ENCODE measurements around the gene EIF4EBP2.

EIF4EBP2 gene

DNA sequence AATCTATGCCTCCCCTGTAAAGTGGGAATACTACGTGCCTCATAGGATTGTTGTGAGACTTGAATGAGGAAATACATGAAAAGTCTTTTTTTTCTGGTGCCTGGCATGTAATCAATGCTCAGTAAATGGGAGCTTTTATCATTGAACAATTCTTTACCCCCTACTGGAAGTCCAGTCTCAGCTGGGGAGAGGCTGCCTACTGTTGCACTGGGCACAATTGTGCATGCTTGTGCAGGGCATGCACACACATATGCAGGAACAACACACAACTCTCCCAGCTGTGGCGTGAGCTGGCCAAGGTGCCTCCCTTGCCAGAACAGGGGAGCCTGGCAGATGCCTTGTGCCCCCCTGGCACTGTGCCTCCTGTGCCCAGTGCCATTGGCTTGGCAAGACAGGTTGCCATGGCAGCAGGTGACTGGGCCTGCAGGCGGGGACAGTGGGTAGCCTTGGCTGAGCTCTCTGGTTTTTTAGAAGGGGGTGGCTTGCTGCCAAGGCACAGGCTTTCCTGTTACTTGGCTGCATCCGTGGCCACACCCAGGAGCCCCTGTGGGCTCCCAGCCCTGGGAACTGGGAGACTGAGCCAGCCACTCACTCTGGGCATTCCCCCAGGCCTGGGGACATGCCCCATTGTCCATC lies 58.5 kb downstream of the EIF4EBP2 start:
- no peak for DNase-seq

GRCh38 chr10:70465278-70465677 lies 61.3 kb downstream of the EIF4EBP2 start:
- no peak for DNase-seq

GRCh38 chr10:70465832-70466231 lies 61.9 kb downstream of the EIF4EBP2 start:
- no peak for DNase-seq

- no peak for DNase-seq
These were observed 63.0 kb downstream of the EIF4EBP2 start for GRCh38 chr10:70466951-70467350.

DNA sequence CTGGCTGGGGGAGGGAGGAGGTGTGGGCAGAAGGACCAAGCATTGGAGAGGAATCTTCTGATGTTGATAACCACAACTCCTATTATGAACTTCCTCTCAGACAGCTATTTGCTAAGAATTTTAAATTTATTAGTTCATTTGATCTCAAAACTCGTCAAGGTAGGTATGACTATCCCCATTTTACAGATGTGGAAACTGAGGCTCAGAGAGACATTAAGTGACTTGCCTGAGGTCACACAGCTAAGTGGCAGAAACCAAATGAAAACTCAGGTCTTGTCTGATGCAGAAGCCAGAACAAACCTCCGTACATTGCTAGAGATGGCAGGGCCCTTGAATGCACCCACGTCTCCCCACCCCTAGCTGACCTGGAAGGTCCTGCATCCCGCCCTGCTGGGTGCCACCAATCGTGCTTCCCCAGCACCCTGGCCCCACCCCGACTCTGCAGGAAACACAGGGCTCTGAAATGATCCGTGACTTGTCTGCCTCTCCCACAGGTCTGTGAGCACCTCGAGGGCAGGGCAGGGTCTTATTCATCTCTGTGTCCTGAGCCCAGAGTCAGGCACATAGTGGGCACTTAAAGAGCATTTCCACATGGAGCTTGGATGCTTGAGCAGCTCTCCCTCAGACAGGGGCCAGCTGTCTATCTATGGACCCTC lies 69.0 kb downstream of the EIF4EBP2 start:
- no peak for DNase-seq

DNA sequence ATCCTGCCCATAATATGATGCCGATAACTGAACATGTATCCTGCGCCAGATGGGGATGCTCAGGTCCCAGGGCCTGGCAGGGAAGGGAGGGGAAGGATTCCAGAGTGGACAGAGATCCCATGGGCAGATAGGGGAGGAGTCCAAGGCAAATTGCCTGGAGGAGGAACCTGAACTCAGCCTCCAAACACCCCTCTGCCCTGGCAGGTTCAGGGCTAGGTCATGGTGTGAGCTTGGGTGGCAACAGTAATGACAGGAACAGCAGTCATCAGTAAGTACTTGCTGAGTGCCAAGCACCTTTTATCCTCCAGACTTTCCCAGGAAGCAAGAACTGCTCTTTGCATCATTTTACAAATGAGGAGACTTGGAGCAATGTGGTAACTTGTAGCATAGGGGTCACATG lies 70.8 kb downstream of the EIF4EBP2 start:
- no peak for DNase-seq

GRCh38 chr10:70475661-70476060 lies 71.7 kb downstream of the EIF4EBP2 start:
- no peak for DNase-seq

- no peak for DNase-seq
These were observed 72.5 kb downstream of the EIF4EBP2 start for GRCh38 chr10:70476249-70477035.

GRCh38 chr10:70477661-70478162 lies 73.8 kb downstream of the EIF4EBP2 start:
- DNase-seq: no peak
